Measurements from ENCODE around the gene IPP. TPM values are rescaled to one million over a fixed set of nuclear protein-coding genes. Genes with fewer than 3 reads are reported as not detected.

IPP gene
- total RNA-seq, 1 donor from 2014 or later = 13.3 TPM

DNA sequence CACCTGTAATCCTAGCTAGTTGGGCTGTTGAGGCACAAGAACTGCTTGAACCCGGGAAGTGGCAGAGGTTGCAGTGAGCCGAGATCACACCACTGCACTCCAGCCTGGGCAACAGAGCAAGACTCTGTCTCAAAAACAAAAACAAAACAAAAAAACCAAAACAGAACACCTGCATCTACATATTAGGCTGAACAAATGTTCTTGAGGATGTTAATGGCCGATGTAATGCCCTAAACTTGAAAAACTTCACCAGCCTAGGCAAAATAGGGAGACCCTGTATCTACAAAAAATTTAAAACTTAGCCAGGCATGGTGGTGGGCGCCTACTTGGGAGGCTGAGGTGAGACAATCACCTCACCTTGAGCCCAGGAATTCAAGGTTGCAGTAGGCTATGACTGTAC lies 81.9 kb downstream of the IPP start:
- no peak overlapping the region for H3K4me3 Mint-ChIP-seq (ENCODE audit: unreplicated experiment)
- H4K20me1 ChIP-seq (ENCODE audit: insufficient read depth, low read length) = peaks cover 94% of the 10 kb centered on the region
- H3K4me1 Mint-ChIP-seq (ENCODE audit: low read depth, unreplicated experiment) = peaks cover 19% of the 10 kb centered on the region
- H3K9me3 Mint-ChIP-seq (ENCODE audit: unreplicated experiment) = no peaks in the 10 kb centered on the region
- no peaks in the 10 kb centered on the region for H3K9me3 ChIP-seq (ENCODE audit: insufficient read depth, low read depth, low read length)
- peaks cover 10% of the 10 kb centered on the region for H3K36me3 Mint-ChIP-seq (ENCODE audit: low read depth, unreplicated experiment)
- H3K9ac ChIP-seq (ENCODE audit: low read length) = no peak overlapping the region
- no peak overlapping the region for H3K27ac ChIP-seq (ENCODE audit: low read depth, low read length)
- H3K36me3 ChIP-seq (ENCODE audit: insufficient read depth, low read length) = no peaks in the 10 kb centered on the region
- H3K4me3 ChIP-seq (ENCODE audit: insufficient read depth, low read depth, low read length) = no peak overlapping the region
- H3K79me2 ChIP-seq (ENCODE audit: insufficient read depth, low read length) = peaks cover 96% of the 10 kb centered on the region
- FAIRE-seq = no peak
- peaks cover 8% of the 10 kb centered on the region for H3K4me1 ChIP-seq (ENCODE audit: insufficient read depth, low read length)
- no peak for TF ChIP-seq EZH2 (IDR thresholded peaks at IDR 0.05; ENCODE audit: insufficient read depth, low read length)
- H3K27me3 Mint-ChIP-seq (ENCODE audit: low read depth, unreplicated experiment) = no peaks in the 10 kb centered on the region
- no peaks in the 10 kb centered on the region for H3K27me3 ChIP-seq (ENCODE audit: insufficient read depth, low read length)
- H3K27ac Mint-ChIP-seq (ENCODE audit: unreplicated experiment) = no peak overlapping the region
- H3K4me2 ChIP-seq (ENCODE audit: low read length) = no peak overlapping the region
- H2AFZ ChIP-seq (ENCODE audit: low read depth, low read length) = no peak overlapping the region
- no peak for DNase-seq (ENCODE audit: low read depth)

DNA sequence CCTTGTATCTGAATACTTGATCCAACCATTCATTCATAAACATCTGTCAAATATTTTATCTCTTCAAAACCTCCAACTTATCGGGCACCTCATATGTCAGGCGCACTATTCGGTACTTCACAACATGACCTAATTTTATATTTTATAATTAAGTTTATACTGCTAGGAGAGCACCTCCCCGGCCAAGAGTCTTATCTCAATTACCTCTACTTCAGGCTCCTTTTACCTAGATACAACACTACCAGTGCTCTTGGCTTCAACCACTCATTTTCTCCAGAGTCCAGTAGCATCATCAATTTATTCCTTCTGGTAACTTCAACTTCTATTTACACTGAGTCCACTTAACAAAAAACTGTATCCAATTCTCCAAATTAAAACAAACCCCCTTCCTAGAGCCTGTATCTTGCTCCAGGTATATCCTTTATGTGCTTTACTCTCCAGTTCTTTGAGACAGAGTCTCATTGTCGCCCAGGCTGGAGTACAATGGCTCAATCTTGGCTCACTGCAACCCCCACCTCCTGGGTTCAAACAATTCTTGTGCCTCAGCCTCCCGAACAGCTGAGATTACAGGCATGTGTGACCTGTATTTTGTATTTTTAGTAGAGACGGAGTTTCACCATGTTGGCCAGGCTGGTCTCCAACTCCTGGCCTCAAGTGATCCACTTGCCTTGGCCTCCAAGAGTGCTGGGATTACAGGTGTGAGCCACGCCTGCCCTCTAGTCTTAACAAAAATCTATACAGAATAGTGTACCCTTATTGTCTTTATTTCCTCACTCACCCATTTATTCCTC lies 82.9 kb downstream of the IPP start:
- H3K9me3 ChIP-seq (ENCODE audit: insufficient read depth, low read depth, low read length) = no peaks in the 10 kb centered on the region
- H3K9ac ChIP-seq (ENCODE audit: low read length) = no peak overlapping the region
- H3K27me3 Mint-ChIP-seq (ENCODE audit: low read depth, unreplicated experiment) = no peaks in the 10 kb centered on the region
- peaks cover 8% of the 10 kb centered on the region for H3K36me3 Mint-ChIP-seq (ENCODE audit: low read depth, unreplicated experiment)
- H3K27ac ChIP-seq (ENCODE audit: low read depth, low read length) = no peak overlapping the region
- H3K9me3 Mint-ChIP-seq (ENCODE audit: unreplicated experiment) = no peaks in the 10 kb centered on the region
- H2AFZ ChIP-seq (ENCODE audit: low read depth, low read length) = no peak overlapping the region
- H3K36me3 ChIP-seq (ENCODE audit: insufficient read depth, low read length) = no peaks in the 10 kb centered on the region
- no peak overlapping the region for H3K4me3 Mint-ChIP-seq (ENCODE audit: unreplicated experiment)
- H3K4me3 ChIP-seq (ENCODE audit: insufficient read depth, low read depth, low read length) = no peak overlapping the region
- no peak overlapping the region for H3K27ac Mint-ChIP-seq (ENCODE audit: unreplicated experiment)
- no peaks in the 10 kb centered on the region for H3K27me3 ChIP-seq (ENCODE audit: insufficient read depth, low read length)
- no peak overlapping the region for H3K4me2 ChIP-seq (ENCODE audit: low read length)
- peaks cover 13% of the 10 kb centered on the region for H3K4me1 Mint-ChIP-seq (ENCODE audit: low read depth, unreplicated experiment)
- peaks cover 94% of the 10 kb centered on the region for H4K20me1 ChIP-seq (ENCODE audit: insufficient read depth, low read length)
- peaks cover 96% of the 10 kb centered on the region for H3K79me2 ChIP-seq (ENCODE audit: insufficient read depth, low read length)
- peaks cover 8% of the 10 kb centered on the region for H3K4me1 ChIP-seq (ENCODE audit: insufficient read depth, low read length)
- DNase-seq (ENCODE audit: low read depth) = no peak
- no peak for TF ChIP-seq EZH2 (IDR thresholded peaks at IDR 0.05; ENCODE audit: insufficient read depth, low read length)
- TF ChIP-seq, protein P1, sequence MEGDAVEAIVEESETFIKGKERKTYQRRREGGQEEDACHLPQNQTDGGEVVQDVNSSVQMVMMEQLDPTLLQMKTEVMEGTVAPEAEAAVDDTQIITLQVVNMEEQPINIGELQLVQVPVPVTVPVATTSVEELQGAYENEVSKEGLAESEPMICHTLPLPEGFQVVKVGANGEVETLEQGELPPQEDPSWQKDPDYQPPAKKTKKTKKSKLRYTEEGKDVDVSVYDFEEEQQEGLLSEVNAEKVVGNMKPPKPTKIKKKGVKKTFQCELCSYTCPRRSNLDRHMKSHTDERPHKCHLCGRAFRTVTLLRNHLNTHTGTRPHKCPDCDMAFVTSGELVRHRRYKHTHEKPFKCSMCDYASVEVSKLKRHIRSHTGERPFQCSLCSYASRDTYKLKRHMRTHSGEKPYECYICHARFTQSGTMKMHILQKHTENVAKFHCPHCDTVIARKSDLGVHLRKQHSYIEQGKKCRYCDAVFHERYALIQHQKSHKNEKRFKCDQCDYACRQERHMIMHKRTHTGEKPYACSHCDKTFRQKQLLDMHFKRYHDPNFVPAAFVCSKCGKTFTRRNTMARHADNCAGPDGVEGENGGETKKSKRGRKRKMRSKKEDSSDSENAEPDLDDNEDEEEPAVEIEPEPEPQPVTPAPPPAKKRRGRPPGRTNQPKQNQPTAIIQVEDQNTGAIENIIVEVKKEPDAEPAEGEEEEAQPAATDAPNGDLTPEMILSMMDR (IDR thresholded peaks at IDR 0.05; ENCODE audit: insufficient read depth, low read depth, low read length) = no peak
- FAIRE-seq = no peak

DNA sequence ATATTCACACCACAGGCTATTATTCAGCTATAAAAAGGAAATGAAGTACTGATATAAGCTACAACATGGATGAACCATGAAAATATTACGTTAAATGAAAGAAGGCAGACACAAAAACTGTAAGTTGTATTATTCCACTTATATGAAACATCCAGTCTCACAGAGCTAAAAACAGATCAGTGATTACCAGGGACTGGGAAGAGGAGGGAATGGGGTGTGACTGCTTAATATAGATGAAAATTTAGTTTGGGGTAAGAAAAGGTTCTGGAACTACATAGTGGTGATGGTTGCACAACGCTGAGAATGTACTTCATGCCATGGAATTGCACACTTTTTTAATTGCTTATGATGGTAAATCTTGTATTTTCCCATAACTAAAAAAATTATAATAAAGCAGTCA lies 83.6 kb downstream of the IPP start:
- Mint-ChIP-seq H3K4me1 (ENCODE audit: low read depth, unreplicated experiment) (peaks cover 11% of the 10 kb centered on the region), H3K27ac (ENCODE audit: unreplicated experiment) (no peak overlapping the region), H3K4me3 (ENCODE audit: unreplicated experiment) (no peak overlapping the region), H3K36me3 (ENCODE audit: low read depth, unreplicated experiment) (peaks cover 7% of the 10 kb centered on the region), H3K9me3 (ENCODE audit: unreplicated experiment) (no peaks in the 10 kb centered on the region), H3K27me3 (ENCODE audit: low read depth, unreplicated experiment) (no peaks in the 10 kb centered on the region)
- TF ChIP-seq EZH2 (IDR thresholded peaks at IDR 0.05; ENCODE audit: insufficient read depth, low read length) = no peak
- Histone ChIP-seq H2AFZ (ENCODE audit: low read depth, low read length) (no peak overlapping the region), H3K9ac (ENCODE audit: low read length) (no peak overlapping the region), H3K36me3 (ENCODE audit: insufficient read depth, low read length) (no peaks in the 10 kb centered on the region), H3K4me1 (ENCODE audit: insufficient read depth, low read length) (peaks cover 8% of the 10 kb centered on the region), H3K4me3 (ENCODE audit: insufficient read depth, low read depth, low read length) (no peak overlapping the region), H3K79me2 (ENCODE audit: insufficient read depth, low read length) (peaks cover 96% of the 10 kb centered on the region), H3K27me3 (ENCODE audit: insufficient read depth, low read length) (no peaks in the 10 kb centered on the region), H3K4me2 (ENCODE audit: low read length) (no peak overlapping the region), H4K20me1 (ENCODE audit: insufficient read depth, low read length) (peaks cover 95% of the 10 kb centered on the region), H3K27ac (ENCODE audit: low read depth, low read length) (no peak overlapping the region), H3K9me3 (ENCODE audit: insufficient read depth, low read depth, low read length) (no peaks in the 10 kb centered on the region)
- DNase-seq (ENCODE audit: low read depth) (no peak), FAIRE-seq (no peak)

Data from astrocyte (in vitro differentiated cells and primary cell).